ENCODE results near the gene FBXW8. TPM values are rescaled to one million over a fixed set of nuclear protein-coding genes. Genes with fewer than 3 reads are reported as not detected.

FBXW8 gene
- total and polyA plus RNA-seq, 2 donors (not counting 3 experiments of a cell fraction or from before 2014, with no cell fraction given): 15.4 TPM

GRCh38 chr12:117044311-117044710 lies 133.6 kb downstream of the FBXW8 start:
- no TSS peak for BruUV-seq (replicated peaks)
- Histone ChIP-seq H3K9me3 (replicated peaks; ENCODE audit: control insufficient read depth, insufficient read depth, low read length) (no peaks in the 10 kb centered on the region), H3K9me1 (replicated peaks; ENCODE audit: control insufficient read depth, extremely low read depth, insufficient read depth, low read length) (no peaks in the 10 kb centered on the region), H3K27me3 (ENCODE audit: control insufficient read depth in 2 of 2, insufficient read depth in 2 of 2, low read length in 2 of 2) (no peaks in the 10 kb centered on the region), H3K4me2 (ENCODE audit: insufficient read depth, low read length) (no peak overlapping the region), H3K9ac (replicated peaks; ENCODE audit: extremely low read depth, insufficient read depth, low read length) (no peak overlapping the region), H4K20me1 (replicated peaks; ENCODE audit: control insufficient read depth, extremely low read depth, insufficient read depth, low read length) (no peaks in the 10 kb centered on the region), H3K36me3 (ENCODE audit: control insufficient read depth in 2 of 2, extremely low read depth in 1 of 2, insufficient read depth in 2 of 2, low read length in 2 of 2) (no peaks in the 10 kb centered on the region), H3K79me2 (ENCODE audit: control insufficient read depth, insufficient read depth, low read length) (no peaks in the 10 kb centered on the region), H2AFZ (ENCODE audit: low read depth, low read length) (no peak overlapping the region), H3K4me1 (ENCODE audit: control insufficient read depth, extremely low read depth, insufficient read depth, low read length) (peaks cover 6% of the 10 kb centered on the region), H3K27ac (ENCODE audit: insufficient read depth, low read depth, low read length) (no peak overlapping the region), H3K4me3 (replicated peaks in 1 of 3; ENCODE audit: insufficient read depth in 1 of 3, low read depth in 1 of 3, low read length in 3 of 3) (no peak overlapping the region)
- FAIRE-seq: no peak
- intact Hi-C loops (cut with micrococcal nuclease): no loop called here
- TF ChIP-seq GATA2 (IDR thresholded peaks at IDR 0.05; ENCODE audit: insufficient read depth, insufficient read length, low read depth, low read length) (no peak), MYC (IDR thresholded peaks at IDR 0.05; ENCODE audit: low read depth, low read length) (no peak), MAX (IDR thresholded peaks at IDR 0.05; ENCODE audit: insufficient read depth, insufficient read length) (no peak), POLR2A (IDR thresholded peaks at IDR 0.05; ENCODE audit: low read depth, low read length) (no peak), POLR2AphosphoS5 (IDR thresholded peaks at IDR 0.05; ENCODE audit: insufficient read depth, low read depth, low read length) (no peak), FOS (IDR thresholded peaks at IDR 0.05; ENCODE audit: borderline replicate concordance, insufficient read depth, low read length) (no peak)
- POLR2A ChIA-PET: no interaction called here
- dilution Hi-C loops (cut with MboI; ENCODE audit: extremely low pct_ligation_motif_present, low sequenced_read_pairs): no loop called here
- CTCF ChIA-PET: no interaction called here
- no peak for DNase-seq (ENCODE audit: low read depth, low spot score)

- dilution Hi-C loops (cut with MboI; ENCODE audit: extremely low pct_ligation_motif_present, low sequenced_read_pairs) (no loop called here), intact Hi-C loops (cut with micrococcal nuclease) (no loop called here)
- Histone ChIP-seq H2AFZ (ENCODE audit: low read depth, low read length) (no peak overlapping the region), H3K27me3 (ENCODE audit: control insufficient read depth in 2 of 2, insufficient read depth in 2 of 2, low read length in 2 of 2) (no peaks in the 10 kb centered on the region), H3K4me2 (ENCODE audit: insufficient read depth, low read length) (no peak overlapping the region), H3K9ac (replicated peaks; ENCODE audit: extremely low read depth, insufficient read depth, low read length) (no peak overlapping the region), H4K20me1 (replicated peaks; ENCODE audit: control insufficient read depth, extremely low read depth, insufficient read depth, low read length) (no peaks in the 10 kb centered on the region), H3K9me1 (replicated peaks; ENCODE audit: control insufficient read depth, extremely low read depth, insufficient read depth, low read length) (no peaks in the 10 kb centered on the region), H3K36me3 (ENCODE audit: control insufficient read depth in 2 of 2, extremely low read depth in 1 of 2, insufficient read depth in 2 of 2, low read length in 2 of 2) (no peaks in the 10 kb centered on the region), H3K27ac (ENCODE audit: insufficient read depth, low read depth, low read length) (no peak overlapping the region), H3K4me1 (ENCODE audit: control insufficient read depth, extremely low read depth, insufficient read depth, low read length) (peaks cover 6% of the 10 kb centered on the region), H3K4me3 (replicated peaks in 1 of 3; ENCODE audit: insufficient read depth in 1 of 3, low read depth in 1 of 3, low read length in 3 of 3) (no peak overlapping the region), H3K9me3 (replicated peaks; ENCODE audit: control insufficient read depth, insufficient read depth, low read length) (no peaks in the 10 kb centered on the region), H3K79me2 (ENCODE audit: control insufficient read depth, insufficient read depth, low read length) (no peaks in the 10 kb centered on the region)
- DNase-seq (ENCODE audit: low read depth, low spot score): no peak
- no peak for FAIRE-seq
- BruUV-seq (replicated peaks): no TSS peak
- TF ChIP-seq GATA2 (IDR thresholded peaks at IDR 0.05; ENCODE audit: insufficient read depth, insufficient read length, low read depth, low read length) (no peak), CTCF (IDR thresholded peaks at IDR 0.05; ENCODE audit: extremely low read depth in 1 of 2, insufficient read depth in 1 of 2, low read depth in 1 of 2, low read length in 2 of 2) (no peak), POLR2AphosphoS5 (IDR thresholded peaks at IDR 0.05; ENCODE audit: insufficient read depth, low read depth, low read length) (no peak), MAX (IDR thresholded peaks at IDR 0.05; ENCODE audit: insufficient read depth, insufficient read length) (no peak), MYC (IDR thresholded peaks at IDR 0.05; ENCODE audit: low read depth, low read length) (no peak), FOS (IDR thresholded peaks at IDR 0.05; ENCODE audit: borderline replicate concordance, insufficient read depth, low read length) (no peak), EZH2 (IDR thresholded peaks at IDR 0.05; ENCODE audit: borderline replicate concordance, low read depth, low read length, severe bottlenecking) (no peak), POLR2A (IDR thresholded peaks at IDR 0.05; ENCODE audit: low read depth, low read length) (no peak), JUN (IDR thresholded peaks at IDR 0.05; ENCODE audit: borderline replicate concordance, insufficient read depth, insufficient read length, low read depth) (no peak)
- CTCF ChIA-PET: no interaction called here
- POLR2A ChIA-PET: no interaction called here
Measured at GRCh38 chr12:117044790-117045159, 134.0 kb downstream of the FBXW8 start.

All from endothelial cell of umbilical vein (primary cell).